ENCODE results near the gene ZC3H12C. TPM values are rescaled to one million over a fixed set of nuclear protein-coding genes. Genes with fewer than 3 reads are reported as not detected.

ZC3H12C gene
- total and polyA plus RNA-seq, 4 donors = 1.1 to 17.9 (median 9.6) TPM

GRCh38 chr11:110173811-110174644, 80.8 kb downstream of the ZC3H12C start:
- 8 to 10% methylated on average over 14 of the region's 14 CpGs for WGBS, 2 donors
- Histone ChIP-seq H3K9me3 (ENCODE audit: control insufficient read depth, low read length) (no peaks in the 10 kb centered on the region), H3K27ac (ENCODE audit: low read depth in 1 of 2, low read length in 2 of 2) (no peak overlapping the region), H3K27me3 (ENCODE audit: control insufficient read depth in 1 of 2, insufficient read depth in 2 of 2, low read length in 1 of 2) (no peaks in the 10 kb centered on the region), H3K4me1 (ENCODE audit: control insufficient read depth in 1 of 2, insufficient read depth in 2 of 2, low read length in 2 of 2) (no peaks in the 10 kb centered on the region), H3K4me3 (ENCODE audit: low read length in 2 of 2) (no peak overlapping the region), H3K36me3 (ENCODE audit: control insufficient read depth in 1 of 2, insufficient read depth in 2 of 2, low read length in 1 of 2) (no peaks in the 10 kb centered on the region)
- DNase-seq (peak; percentile 74 to 83), ATAC-seq (ENCODE audit: low FRiP score) (peak; percentile 85)
- intact Hi-C loops (cut with DNase I) = loop anchor here in 1 of 2 donors (10.0 kb wide), 1 partner anchor 79 kb away; the partner anchor contains the start of gene ZC3H12C

DNA sequence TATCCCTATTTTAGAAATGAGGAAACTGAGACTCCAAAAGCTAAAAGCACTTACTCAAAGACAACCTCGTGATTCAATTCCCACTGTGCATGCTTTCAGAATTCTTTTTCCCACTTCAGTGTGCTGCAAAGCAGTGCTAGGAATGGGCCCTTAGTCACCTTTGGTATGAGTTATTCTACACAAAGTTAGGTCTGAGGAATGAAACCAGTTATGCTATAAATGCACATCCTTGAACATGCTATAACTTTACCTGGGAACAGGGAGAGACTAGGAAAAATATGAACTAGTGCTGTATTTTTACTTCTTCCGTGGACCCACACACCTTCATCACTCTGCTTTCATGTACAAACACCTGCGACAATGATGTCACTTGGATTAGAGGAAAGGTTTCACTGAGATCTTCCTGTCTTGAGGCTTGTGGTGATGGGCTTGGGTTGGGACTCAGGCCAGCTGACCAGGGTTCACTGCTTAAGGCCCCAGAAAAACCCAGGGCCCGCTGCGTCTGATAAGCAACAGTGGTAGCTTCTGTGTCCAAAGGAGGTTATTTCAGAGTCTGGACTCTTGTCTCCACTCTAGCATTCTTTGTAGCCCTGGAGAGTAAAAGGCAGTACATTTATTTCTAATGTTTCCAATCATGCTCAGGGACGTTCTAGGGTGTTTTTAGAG, 81.6 kb downstream of the ZC3H12C start:
- Histone ChIP-seq H3K27ac (ENCODE audit: low read depth in 1 of 2, low read length in 2 of 2) (no peak overlapping the region), H3K4me3 (ENCODE audit: low read length in 2 of 2) (no peak overlapping the region), H3K4me1 (ENCODE audit: control insufficient read depth in 1 of 2, insufficient read depth in 2 of 2, low read length in 2 of 2) (no peaks in the 10 kb centered on the region), H3K36me3 (ENCODE audit: control insufficient read depth in 1 of 2, insufficient read depth in 2 of 2, low read length in 1 of 2) (no peaks in the 10 kb centered on the region), H3K27me3 (ENCODE audit: control insufficient read depth in 1 of 2, insufficient read depth in 2 of 2, low read length in 1 of 2) (no peaks in the 10 kb centered on the region), H3K9me3 (ENCODE audit: control insufficient read depth, low read length) (no peaks in the 10 kb centered on the region)
- DNase-seq = no peak
- intact Hi-C loops (cut with DNase I) = loop anchor here in 1 of 2 donors (10.0 kb wide), 1 partner anchor 80 kb away; the partner anchor contains the start of gene ZC3H12C
- no peak for ATAC-seq (ENCODE audit: low FRiP score)
- WGBS, 2 donors = 71 to 73% methylated on average over 6 of the region's 6 CpGs

GRCh38 chr11:110176366-110177085, 83.3 kb downstream of the ZC3H12C start:
- no peaks in the 10 kb centered on the region for H3K4me1 ChIP-seq (ENCODE audit: control insufficient read depth in 1 of 2, insufficient read depth in 2 of 2, low read length in 2 of 2)
- no peak overlapping the region for H3K27ac ChIP-seq (ENCODE audit: low read depth in 1 of 2, low read length in 2 of 2)
- no peak for DNase-seq
- H3K27me3 ChIP-seq (ENCODE audit: control insufficient read depth in 1 of 2, insufficient read depth in 2 of 2, low read length in 1 of 2) = no peaks in the 10 kb centered on the region
- H3K9me3 ChIP-seq (ENCODE audit: control insufficient read depth, low read length) = no peaks in the 10 kb centered on the region
- no peaks in the 10 kb centered on the region for H3K36me3 ChIP-seq (ENCODE audit: control insufficient read depth in 1 of 2, insufficient read depth in 2 of 2, low read length in 1 of 2)
- H3K4me3 ChIP-seq (ENCODE audit: low read length in 2 of 2) = no peak overlapping the region
- ATAC-seq (ENCODE audit: low FRiP score) = no peak
- 85% methylated on average over 12 of the region's 12 CpGs for WGBS, 2 donors
- intact Hi-C loops (cut with DNase I) = loop anchor here in 1 of 2 donors (10.0 kb wide), 1 partner anchor 82 kb away; the partner anchor contains the start of gene ZC3H12C

DNA sequence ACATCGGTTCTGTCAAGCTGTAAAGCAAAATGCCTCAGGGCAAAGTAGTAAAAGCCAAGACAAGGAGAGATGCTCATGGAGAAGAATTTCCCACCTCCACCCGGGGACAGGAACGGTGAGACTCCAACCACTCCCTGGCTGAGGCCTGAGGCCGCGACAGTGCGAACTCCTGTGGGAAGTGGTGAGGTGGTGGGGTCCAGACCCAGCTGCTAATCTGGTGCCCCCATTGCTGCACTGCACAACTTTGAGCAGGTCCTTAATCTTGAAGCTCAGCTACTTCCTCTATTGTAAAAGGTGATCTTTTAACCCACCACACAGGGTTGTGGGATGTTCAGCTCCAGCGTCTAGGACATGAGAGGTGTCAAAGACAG, 83.9 kb downstream of the ZC3H12C start:
- H3K27ac ChIP-seq (ENCODE audit: low read depth in 1 of 2, low read length in 2 of 2) = no peak overlapping the region
- intact Hi-C loops (cut with DNase I) = loop anchor here in 1 of 2 donors (10.0 kb wide), 1 partner anchor 82 kb away; the partner anchor contains the start of gene ZC3H12C
- H3K9me3 ChIP-seq (ENCODE audit: control insufficient read depth, low read length) = no peaks in the 10 kb centered on the region
- DNase-seq (no peak), ATAC-seq (ENCODE audit: low FRiP score) (no peak)
- 88 to 93% methylated on average over 7 of the region's 7 CpGs for WGBS, 2 donors
- H3K4me1 ChIP-seq (ENCODE audit: control insufficient read depth in 1 of 2, insufficient read depth in 2 of 2, low read length in 2 of 2) = no peaks in the 10 kb centered on the region
- H3K4me3 ChIP-seq (ENCODE audit: low read length in 2 of 2) = no peak overlapping the region
- no peaks in the 10 kb centered on the region for H3K27me3 ChIP-seq (ENCODE audit: control insufficient read depth in 1 of 2, insufficient read depth in 2 of 2, low read length in 1 of 2)
- no peaks in the 10 kb centered on the region for H3K36me3 ChIP-seq (ENCODE audit: control insufficient read depth in 1 of 2, insufficient read depth in 2 of 2, low read length in 1 of 2)

GRCh38 chr11:110179064-110179463, 85.9 kb downstream of the ZC3H12C start:
- no peak for ATAC-seq (ENCODE audit: low FRiP score)
- WGBS, 2 donors = 97 to 100% methylated on average over 4 of the region's 4 CpGs

GRCh38 chr11:110182886-110183285, 89.7 kb downstream of the ZC3H12C start:
- H3K27ac ChIP-seq (ENCODE audit: low read depth in 1 of 2, low read length in 2 of 2) = no peak overlapping the region
- 93 to 94% methylated on average over 5 of the region's 5 CpGs for WGBS, 2 donors
- no peak overlapping the region for H3K4me3 ChIP-seq (ENCODE audit: low read length in 2 of 2)
- intact Hi-C loops (cut with DNase I) = no loop called here
- DNase-seq = no peak
- no peaks in the 10 kb centered on the region for H3K9me3 ChIP-seq (ENCODE audit: control insufficient read depth, low read length)
- H3K27me3 ChIP-seq (ENCODE audit: control insufficient read depth in 1 of 2, insufficient read depth in 2 of 2, low read length in 1 of 2) = no peaks in the 10 kb centered on the region
- no peak for ATAC-seq (ENCODE audit: low FRiP score)
- H3K36me3 ChIP-seq (ENCODE audit: control insufficient read depth in 1 of 2, insufficient read depth in 2 of 2, low read length in 1 of 2) = no peaks in the 10 kb centered on the region
- H3K4me1 ChIP-seq (ENCODE audit: control insufficient read depth in 1 of 2, insufficient read depth in 2 of 2, low read length in 2 of 2) = no peaks in the 10 kb centered on the region

More at GRCh38 chr11:110179064-110179463, 85.9 kb downstream of the ZC3H12C start:
- no peaks in the 10 kb centered on the region for H3K36me3 ChIP-seq (ENCODE audit: control insufficient read depth in 1 of 2, insufficient read depth in 2 of 2, low read length in 1 of 2)
- H3K4me3 ChIP-seq (ENCODE audit: low read length in 2 of 2) = no peak overlapping the region
- no peak for DNase-seq
- no peak overlapping the region for H3K27ac ChIP-seq (ENCODE audit: low read depth in 1 of 2, low read length in 2 of 2)
- H3K4me1 ChIP-seq (ENCODE audit: control insufficient read depth in 1 of 2, insufficient read depth in 2 of 2, low read length in 2 of 2) = no peaks in the 10 kb centered on the region
- no peaks in the 10 kb centered on the region for H3K9me3 ChIP-seq (ENCODE audit: control insufficient read depth, low read length)
- H3K27me3 ChIP-seq (ENCODE audit: control insufficient read depth in 1 of 2, insufficient read depth in 2 of 2, low read length in 1 of 2) = no peaks in the 10 kb centered on the region
- intact Hi-C loops (cut with DNase I) = loop anchor here in 1 of 2 donors (10.0 kb wide), 1 partner anchor 84 kb away; the partner anchor contains the start of gene ZC3H12C

DNA sequence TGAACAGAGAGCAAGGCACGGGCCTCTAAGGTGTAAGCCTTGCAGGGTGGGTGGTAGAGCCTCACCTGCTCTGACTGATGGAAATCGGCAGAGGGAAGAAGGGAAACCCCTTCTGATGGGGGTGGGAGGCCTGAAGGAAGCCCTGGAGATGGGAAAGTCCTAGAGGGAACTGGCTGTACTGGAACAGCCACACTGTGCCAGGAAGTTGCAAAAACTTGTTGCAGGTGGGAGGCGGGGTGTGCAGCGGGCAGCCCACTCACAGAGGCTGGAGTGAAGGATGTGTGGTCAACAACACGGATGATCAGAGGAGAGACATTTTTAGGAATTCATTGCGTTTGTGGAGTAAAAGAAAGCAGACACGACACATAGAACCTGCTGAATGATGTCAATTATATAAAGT, 91.3 kb downstream of the ZC3H12C start:
- H3K36me3 ChIP-seq (ENCODE audit: control insufficient read depth in 1 of 2, insufficient read depth in 2 of 2, low read length in 1 of 2) = no peaks in the 10 kb centered on the region
- intact Hi-C loops (cut with DNase I) = no loop called here
- no peak for DNase-seq
- H3K4me3 ChIP-seq (ENCODE audit: low read length in 2 of 2) = no peak overlapping the region
- no peaks in the 10 kb centered on the region for H3K9me3 ChIP-seq (ENCODE audit: control insufficient read depth, low read length)
- no peaks in the 10 kb centered on the region for H3K4me1 ChIP-seq (ENCODE audit: control insufficient read depth in 1 of 2, insufficient read depth in 2 of 2, low read length in 2 of 2)
- 84 to 90% methylated on average over 7 of the region's 7 CpGs for WGBS, 2 donors
- H3K27ac ChIP-seq (ENCODE audit: low read depth in 1 of 2, low read length in 2 of 2) = no peak overlapping the region
- no peaks in the 10 kb centered on the region for H3K27me3 ChIP-seq (ENCODE audit: control insufficient read depth in 1 of 2, insufficient read depth in 2 of 2, low read length in 1 of 2)
- ATAC-seq (ENCODE audit: low FRiP score) = no peak

GRCh38 chr11:110185121-110185591, 92.0 kb downstream of the ZC3H12C start:
- Histone ChIP-seq H3K9me3 (ENCODE audit: control insufficient read depth, low read length) (no peaks in the 10 kb centered on the region), H3K4me3 (ENCODE audit: low read length in 2 of 2) (no peak overlapping the region), H3K27ac (ENCODE audit: low read depth in 1 of 2, low read length in 2 of 2) (no peak overlapping the region), H3K27me3 (ENCODE audit: control insufficient read depth in 1 of 2, insufficient read depth in 2 of 2, low read length in 1 of 2) (no peaks in the 10 kb centered on the region), H3K36me3 (ENCODE audit: control insufficient read depth in 1 of 2, insufficient read depth in 2 of 2, low read length in 1 of 2) (no peaks in the 10 kb centered on the region), H3K4me1 (ENCODE audit: control insufficient read depth in 1 of 2, insufficient read depth in 2 of 2, low read length in 2 of 2) (no peaks in the 10 kb centered on the region)
- intact Hi-C loops (cut with DNase I) = no loop called here
- no peak for ATAC-seq (ENCODE audit: low FRiP score)
- 56 to 64% methylated on average over 3 of the region's 3 CpGs for WGBS, 2 donors
- no peak for DNase-seq

Measured in aorta (tissue), 5 donors.